WTC11 (cell line): ENCODE measurements around the gene AK8.

Source experiments
- ESRRA ChIP-seq: sonication (generic); formaldehyde crosslinking; IDR thresholded peaks from 2 replicates; pipeline ENCODE4 v1.8.1; 2022; ENCODE audit warnings: mild to moderate bottlenecking, missing genetic modification reagents, borderline replicate concordance
- FOXP1 ChIP-seq: sonication (generic); formaldehyde crosslinking; IDR thresholded peaks from 2 replicates; pipeline ENCODE4 v1.8.0; 2022; ENCODE audit warnings: missing genetic modification reagents, mild to moderate bottlenecking, moderate library complexity, borderline replicate concordance
- IRF1 ChIP-seq: sonication (generic); formaldehyde crosslinking; IDR thresholded peaks from 2 replicates; pipeline ENCODE4 v1.8.0; 2023; ENCODE audit warnings: missing genetic modification reagents
- MYBL2 ChIP-seq: sonication (generic); formaldehyde crosslinking; IDR thresholded peaks from 2 replicates; pipeline ENCODE4 v1.8.1; 2023; ENCODE audit warnings: mild to moderate bottlenecking, moderate library complexity, missing genetic modification reagents
- RELA ChIP-seq: sonication (generic); formaldehyde crosslinking; IDR thresholded peaks from 2 replicates; pipeline ENCODE4 v1.8.1; 2022; ENCODE audit warnings: missing genetic modification reagents, mild to moderate bottlenecking, borderline replicate concordance
- ZNF138 ChIP-seq: sonication (generic); formaldehyde crosslinking; conservative IDR thresholded peaks from 2 replicates; pipeline ENCODE4 v1.8.1; 2022; ENCODE audit warnings: mild to moderate bottlenecking, moderate library complexity, missing genetic modification reagents
- ZNF423 ChIP-seq: fragments of 250-450 bp; sonication (Bioruptor Pico); IDR thresholded peaks from 2 replicates; pipeline ENCODE4 v2.1.2; 2022; ENCODE audit warnings: mild to moderate bottlenecking, moderate library complexity
- TF ChIP-seq, protein P1 (sequence below): fragments of 200-600 bp; IDR thresholded peaks from 2 replicates; pipeline ENCODE4 v1.8.0; 2022; ENCODE audit warnings: antibody characterized with exemption
- TF ChIP-seq, protein P2 (sequence below): sonication (generic); formaldehyde crosslinking; IDR thresholded peaks from 2 replicates; pipeline ENCODE4 v1.8.0; 2022; ENCODE audit warnings: mild to moderate bottlenecking, missing genetic modification reagents

GRCh38 chr9:132762896-132763295 lies 115.2 kb downstream of the AK8 start:
- TF ChIP-seq, protein P1, sequence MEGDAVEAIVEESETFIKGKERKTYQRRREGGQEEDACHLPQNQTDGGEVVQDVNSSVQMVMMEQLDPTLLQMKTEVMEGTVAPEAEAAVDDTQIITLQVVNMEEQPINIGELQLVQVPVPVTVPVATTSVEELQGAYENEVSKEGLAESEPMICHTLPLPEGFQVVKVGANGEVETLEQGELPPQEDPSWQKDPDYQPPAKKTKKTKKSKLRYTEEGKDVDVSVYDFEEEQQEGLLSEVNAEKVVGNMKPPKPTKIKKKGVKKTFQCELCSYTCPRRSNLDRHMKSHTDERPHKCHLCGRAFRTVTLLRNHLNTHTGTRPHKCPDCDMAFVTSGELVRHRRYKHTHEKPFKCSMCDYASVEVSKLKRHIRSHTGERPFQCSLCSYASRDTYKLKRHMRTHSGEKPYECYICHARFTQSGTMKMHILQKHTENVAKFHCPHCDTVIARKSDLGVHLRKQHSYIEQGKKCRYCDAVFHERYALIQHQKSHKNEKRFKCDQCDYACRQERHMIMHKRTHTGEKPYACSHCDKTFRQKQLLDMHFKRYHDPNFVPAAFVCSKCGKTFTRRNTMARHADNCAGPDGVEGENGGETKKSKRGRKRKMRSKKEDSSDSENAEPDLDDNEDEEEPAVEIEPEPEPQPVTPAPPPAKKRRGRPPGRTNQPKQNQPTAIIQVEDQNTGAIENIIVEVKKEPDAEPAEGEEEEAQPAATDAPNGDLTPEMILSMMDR: no peak
- TF ChIP-seq ZNF423 (CRISPR knock-in tag): no peak
- no peak for TF ChIP-seq IRF1 (CRISPR knock-in tag)
- no peak for TF ChIP-seq FOXP1 (CRISPR knock-in tag)
- TF ChIP-seq ESRRA (CRISPR knock-in tag): no peak
- no peak for TF ChIP-seq MYBL2 (CRISPR knock-in tag)
- no peak for TF ChIP-seq ZNF138
- no peak for TF ChIP-seq RELA (CRISPR knock-in tag)
- TF ChIP-seq, protein P2, sequence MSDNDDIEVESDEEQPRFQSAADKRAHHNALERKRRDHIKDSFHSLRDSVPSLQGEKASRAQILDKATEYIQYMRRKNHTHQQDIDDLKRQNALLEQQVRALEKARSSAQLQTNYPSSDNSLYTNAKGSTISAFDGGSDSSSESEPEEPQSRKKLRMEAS: no peak
